LNCAP (cell line): Measurements from ENCODE around the gene NUAK1.

Experiments used
- CTCF ChIP-seq: fragments of 450-650 bp; IDR thresholded peaks from 2 replicates; pipeline ENCODE4 v1.5.1; 2017; ENCODE audit warnings: mild to moderate bottlenecking

The NUAK1 gene

DNA sequence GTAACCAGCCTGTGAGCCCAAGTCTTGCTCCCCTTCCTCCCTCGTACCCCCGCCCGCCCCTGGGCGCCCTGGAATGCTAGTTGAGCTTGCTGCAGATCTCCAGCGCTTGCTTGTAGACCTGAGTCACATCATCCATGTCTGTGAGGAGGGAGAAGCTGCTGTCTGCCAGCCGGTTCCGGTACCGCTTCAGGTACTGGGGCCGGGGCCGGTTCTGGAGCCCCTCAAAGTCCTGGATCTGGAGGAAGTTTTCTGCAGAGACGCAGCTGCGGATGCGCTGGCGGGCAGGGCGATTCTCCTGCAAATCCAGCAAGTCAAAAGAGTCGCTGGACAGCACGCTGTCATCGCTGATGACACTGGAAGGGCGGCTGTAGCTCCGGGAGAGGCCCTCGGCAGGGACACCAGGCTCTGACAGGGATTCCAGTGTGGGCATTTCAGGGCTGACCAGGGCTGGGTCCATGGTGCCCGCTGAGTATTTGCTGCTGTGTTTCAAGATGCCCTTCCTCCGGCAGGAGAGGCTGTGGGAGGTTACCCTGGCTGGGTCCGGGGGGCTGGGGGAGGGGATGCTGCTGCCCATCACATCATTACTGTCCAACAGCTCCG is 71.9 kb downstream of the NUAK1 start:
- no peak for TF ChIP-seq CTCF

- TF ChIP-seq CTCF, result no peak
Measured at GRCh38 chr12:106066051-106066705, 72.6 kb downstream of the NUAK1 start.

- no peak for TF ChIP-seq CTCF
Measured at GRCh38 chr12:106065506-106065905, 73.2 kb downstream of the NUAK1 start.

GRCh38 chr12:106064721-106065021 is 74.1 kb downstream of the NUAK1 start:
- no peak for TF ChIP-seq CTCF

DNA sequence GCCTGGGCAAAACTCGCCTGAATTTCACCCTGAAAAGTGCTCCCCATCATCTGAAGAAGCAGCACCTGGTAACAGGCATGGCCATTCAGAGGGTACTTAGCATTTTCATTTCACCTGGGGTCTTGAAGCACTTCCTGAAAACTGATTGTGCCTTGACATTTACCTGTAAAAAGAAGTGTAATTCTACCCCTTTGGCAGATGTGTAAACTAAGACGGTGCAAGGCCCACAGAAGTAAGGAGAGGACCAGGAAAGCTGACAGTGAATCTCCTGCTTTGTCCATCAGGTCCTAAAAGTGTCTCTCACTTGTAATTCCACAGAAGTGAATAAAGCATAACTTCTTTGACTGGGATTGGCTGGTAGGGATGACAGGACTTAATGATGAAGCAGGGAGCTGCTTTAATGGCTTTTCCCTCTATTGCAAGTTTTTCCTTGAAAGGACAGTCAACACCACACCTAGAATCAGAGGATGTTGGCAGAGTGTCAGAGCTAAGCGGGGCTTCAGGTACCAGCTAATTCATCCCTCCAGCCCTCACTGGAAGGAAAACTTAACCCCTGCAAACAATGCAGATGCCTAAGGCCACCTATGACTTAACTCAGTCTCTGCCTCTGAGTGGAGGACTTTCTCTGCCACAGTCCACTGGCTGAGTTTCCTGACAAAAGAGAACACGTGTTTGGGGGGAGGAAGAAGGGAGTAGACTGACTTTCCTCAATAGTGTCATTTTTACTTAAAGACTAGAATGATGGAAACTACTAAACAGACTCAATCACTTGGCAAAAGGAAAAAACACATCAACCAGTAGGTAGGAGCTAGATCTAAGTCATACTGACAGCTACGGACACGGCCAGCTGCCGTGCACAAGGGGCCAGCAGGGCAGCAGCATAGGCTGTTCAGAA is 74.7 kb downstream of the NUAK1 start:
- no peak for TF ChIP-seq CTCF

DNA sequence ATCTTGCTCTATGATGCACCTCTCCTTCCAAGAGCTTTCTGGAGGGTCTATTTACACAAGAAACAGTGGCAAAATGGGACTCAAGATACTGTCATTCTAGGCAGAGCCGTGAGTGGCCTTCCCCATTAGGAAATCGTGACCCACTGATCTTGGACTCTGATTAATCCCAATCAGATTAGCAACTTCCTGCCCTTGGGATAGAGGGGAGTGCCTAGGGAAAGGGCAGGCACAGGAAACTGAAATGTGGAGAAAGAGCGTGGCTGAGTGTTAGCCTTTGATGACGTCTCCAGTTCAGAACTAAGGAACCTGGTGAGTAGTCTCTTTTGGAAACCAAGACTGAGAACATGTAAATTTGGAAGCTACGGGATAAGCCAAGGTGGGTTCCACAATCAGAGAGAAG is 76.1 kb downstream of the NUAK1 start:
- TF ChIP-seq CTCF, result no peak

DNA sequence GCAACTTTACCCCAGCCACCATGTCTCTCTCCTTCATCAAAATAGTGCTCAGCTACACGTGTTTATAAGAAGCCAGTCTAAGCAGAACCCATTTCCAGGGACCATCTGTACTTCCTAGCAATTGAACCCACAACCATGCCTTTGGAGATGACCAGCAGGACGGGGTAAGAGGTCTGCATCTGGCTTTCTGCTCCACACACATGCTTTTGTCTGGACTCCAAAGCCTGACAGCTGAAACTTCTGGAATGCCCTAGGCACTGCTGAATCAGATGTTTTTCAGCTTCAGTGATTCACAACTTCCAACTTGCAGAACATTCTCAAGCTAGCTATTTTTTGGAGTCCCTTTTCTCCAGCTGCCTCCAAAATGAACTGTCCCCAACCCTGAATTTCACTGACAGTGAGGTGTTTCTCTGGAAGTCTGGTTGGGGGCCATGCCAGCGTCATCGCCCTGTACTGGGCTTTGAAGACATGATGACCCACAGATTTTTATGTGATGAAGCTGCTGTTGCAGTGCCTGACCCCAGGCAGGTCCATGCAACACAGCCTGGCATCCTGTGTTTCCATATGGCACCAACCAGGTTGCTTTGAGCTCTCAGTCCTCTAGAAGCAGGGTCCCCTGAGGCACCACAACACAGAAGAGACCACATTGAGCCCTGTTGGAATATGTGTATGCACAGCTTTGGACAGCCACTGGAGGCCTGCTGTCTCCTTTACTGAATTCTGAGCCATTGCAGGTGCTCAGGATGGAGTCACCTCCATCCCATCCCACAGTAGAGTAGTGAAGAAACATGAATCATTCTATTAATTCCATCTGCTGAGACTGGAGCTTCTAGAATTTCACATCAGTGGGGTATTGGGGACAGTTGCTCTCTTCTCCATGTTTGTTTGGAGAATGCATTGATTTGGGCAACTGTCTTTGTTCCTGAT is 80.2 kb downstream of the NUAK1 start:
- no peak for TF ChIP-seq CTCF
